Activated CD4-positive, alpha-beta T cell treated with anti-CD3 and anti-CD28 coated beads, Interleukin-2, Interleukin-4, amounts not matched to agents 100 ng/mL and 50 ng/mL, durations not matched to agents 16 hours and 8 hours (primary cell): ENCODE data around the gene PCBP1.
"Not testable (repeated sequence)": the region's sequence is repeated elsewhere in the genome, so short reads cannot be mapped to it uniquely, and the experiment has no call there.

Source experiments
- DNase-seq: peaks from one replicate; pipeline ENCODE4 v3.0.0-alpha.2; 2020; ENCODE audit warnings: low spot score

The PCBP1 gene

DNA sequence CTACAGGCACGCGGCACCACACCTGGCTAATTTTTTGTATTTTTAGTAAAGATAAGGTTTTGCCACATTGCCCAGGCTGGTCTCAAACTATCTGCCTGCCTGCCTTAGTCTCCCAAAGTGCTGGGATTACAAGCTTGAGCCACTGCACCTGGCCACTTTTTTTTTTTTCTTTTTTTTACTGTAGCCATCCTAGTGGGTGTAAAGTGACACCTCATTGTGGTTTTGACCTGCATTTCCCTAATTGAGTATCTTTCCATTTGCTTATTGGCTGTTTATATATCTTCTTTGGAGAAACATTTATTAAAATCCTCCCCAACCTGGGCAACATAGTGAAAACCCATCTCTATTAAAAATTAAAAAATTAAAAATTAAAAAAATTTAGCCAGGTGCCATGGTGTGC, 12.0 kb downstream of the PCBP1 start:
- DNase-seq, result no peak

DNA sequence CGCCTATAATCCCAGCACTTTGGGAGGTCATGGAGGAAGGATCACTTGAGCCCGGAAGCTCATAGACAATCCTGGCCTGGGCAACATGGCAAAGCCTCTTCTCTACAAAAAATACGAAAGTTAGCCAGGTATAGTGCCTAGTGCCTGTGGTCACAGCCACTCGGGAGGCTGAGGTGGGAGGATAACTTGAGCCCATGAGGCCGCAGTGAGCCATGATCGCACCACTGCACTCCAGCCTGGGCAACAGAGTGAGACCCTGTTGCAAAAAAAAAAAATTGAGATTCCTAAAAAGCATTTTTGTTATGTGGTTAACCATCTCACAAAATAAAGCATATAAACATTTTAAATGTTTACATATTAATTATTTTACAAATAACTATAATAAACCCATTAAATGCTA, 13.9 kb downstream of the PCBP1 start:
- no peak for DNase-seq

DNA sequence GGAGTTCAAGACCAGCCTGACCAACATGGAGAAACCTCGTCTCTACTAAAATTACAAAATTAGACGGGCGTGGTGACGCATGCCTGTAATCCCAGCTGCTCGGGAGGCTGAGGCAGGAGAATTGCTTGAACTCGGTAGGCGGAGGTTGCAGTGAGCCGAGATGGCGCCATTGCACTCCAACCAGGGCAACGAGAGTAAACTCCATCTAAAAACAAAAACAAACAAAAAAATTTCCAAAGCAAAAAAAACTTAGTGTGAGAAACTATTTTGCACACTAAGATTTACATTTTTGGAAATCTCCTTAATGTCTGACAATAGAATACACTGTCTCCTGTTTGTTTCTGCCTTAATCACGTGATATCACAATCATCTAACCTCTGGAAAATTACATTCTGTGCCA, 14.4 kb downstream of the PCBP1 start:
- not testable (repeated sequence) for DNase-seq

DNA sequence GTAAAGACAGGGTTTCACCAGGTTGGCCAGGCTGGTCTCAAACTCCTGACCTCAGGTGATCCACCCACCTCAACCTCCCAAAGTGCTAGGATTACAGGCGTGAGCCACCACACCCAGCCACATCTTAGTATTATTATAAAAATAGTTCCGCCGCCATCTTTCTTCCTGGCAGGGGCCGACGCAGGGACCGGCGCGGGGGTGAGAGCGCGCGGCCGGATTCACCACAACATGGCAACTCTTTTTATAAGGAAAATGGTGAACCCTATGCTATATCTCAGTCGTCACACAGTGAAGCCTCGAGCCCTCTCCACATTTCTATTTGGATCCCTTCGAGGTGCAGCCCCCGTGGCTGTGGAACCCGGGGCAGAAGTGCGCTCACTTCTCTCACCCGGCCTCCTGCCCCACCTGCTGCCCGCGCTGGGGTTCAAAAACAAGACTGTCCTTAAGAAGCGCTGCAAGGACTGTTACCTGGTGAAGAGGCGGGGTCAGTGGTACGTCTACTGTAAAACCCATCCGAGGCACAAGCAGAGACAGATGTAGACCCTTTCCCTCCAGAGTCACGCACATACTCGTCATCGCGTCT, 15.1 kb downstream of the PCBP1 start:
- DNase-seq, result not testable (repeated sequence)

DNA sequence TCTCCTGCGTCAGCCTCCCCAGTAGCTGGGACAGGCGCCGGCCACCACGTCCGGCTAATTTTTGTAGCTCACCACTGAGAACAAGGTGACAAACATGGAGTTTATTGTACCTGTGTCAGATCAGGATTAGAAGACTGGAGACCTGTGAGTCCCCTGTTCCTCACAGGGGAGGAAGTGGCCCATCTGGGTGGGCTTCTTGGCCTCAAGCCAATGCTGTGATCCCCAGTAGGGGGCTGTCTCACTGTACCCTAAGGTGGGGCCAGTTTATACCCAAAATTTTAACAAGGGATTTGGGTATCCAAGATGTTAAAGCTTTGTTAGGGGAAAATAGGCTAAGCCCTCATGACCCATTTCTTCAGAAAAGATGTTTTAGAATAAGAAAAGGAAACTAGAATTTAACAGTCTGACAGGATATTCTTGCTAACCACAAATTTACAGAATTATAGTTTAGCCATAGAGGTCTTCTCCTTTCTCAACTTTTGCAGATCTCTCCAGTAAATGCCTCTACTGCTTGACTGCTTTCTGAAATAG, 16.3 kb downstream of the PCBP1 start:
- DNase-seq, result no peak

DNA sequence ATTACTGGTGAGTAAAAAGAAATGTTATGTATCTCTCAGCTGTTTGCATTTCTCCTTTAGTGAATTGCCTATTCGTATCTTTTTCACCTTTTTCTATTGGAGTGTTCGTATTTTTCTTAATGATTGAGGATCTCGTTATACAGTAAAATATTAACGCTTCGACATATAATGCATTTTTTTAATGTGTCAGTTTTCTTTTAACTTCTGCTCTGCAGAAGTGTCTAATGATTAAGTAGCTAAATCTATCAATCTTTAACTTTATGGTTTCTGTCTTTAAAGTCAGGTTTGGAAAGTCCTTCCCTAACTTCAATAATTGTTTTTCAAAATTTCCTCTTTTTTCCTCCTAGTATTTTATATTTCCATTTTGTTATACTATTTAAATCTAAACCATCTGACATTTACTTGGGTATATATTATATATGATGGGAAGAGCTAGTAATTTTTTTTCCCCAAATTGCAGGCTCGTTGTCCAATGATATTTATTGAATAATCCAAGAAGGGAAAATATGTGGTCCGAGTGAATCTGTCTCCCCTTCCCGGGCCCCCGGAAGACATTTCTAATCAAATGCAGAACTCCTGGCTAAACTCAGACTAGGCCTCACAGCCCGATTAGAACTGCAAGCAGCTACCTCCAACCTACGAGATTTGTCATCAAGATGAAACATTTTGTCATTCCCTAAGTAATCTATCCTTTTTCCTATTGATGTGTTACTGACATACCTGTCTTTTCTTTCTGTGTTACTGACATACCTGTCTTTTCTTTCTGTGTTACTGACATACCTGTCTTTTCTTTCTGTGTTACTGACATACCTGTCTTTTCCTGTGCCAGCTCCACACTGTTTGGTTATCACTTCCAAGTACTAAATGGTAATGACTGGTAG, 17.2 kb downstream of the PCBP1 start:
- no peak for DNase-seq

DNA sequence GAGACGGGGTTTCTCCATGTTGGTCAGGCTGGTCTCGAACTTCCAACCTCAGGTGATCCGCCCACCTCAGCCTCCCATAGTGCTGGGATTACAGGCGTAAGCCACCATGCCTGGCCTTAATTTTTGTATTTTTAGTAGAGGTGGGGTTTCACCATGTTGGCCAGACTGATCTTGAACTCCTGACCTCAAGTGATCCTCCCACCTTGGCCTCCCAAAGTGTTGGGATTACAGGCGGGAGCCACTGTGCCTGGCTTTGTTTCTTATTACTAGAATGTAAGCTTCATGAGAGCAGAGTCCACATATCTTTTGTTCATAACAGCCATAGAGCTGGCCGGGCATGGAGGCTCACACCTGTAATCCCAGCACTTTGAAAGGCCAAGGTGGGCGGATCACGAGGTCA, 18.9 kb downstream of the PCBP1 start:
- DNase-seq, result not testable (repeated sequence)

DNA sequence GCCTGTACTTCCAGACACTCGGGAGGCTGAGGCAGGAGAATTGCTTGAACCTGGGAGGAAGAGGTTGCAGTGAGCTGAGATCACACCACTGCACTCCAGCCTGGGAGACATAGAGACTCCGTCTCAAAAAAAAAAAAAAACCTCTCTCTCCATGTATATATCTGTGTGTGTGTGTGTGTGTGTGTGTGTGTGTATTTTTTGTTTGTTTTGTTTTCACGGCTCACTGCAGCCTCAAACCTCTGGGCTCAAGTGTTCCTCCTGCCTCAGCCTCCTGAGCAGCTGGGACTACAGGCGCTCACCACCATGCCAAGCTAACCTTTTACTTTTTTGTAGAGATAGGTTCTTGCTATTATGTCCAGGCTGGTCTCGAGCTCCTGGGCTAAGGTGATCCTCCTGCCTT, 23.1 kb downstream of the PCBP1 start:
- DNase-seq, result not testable (repeated sequence)

DNA sequence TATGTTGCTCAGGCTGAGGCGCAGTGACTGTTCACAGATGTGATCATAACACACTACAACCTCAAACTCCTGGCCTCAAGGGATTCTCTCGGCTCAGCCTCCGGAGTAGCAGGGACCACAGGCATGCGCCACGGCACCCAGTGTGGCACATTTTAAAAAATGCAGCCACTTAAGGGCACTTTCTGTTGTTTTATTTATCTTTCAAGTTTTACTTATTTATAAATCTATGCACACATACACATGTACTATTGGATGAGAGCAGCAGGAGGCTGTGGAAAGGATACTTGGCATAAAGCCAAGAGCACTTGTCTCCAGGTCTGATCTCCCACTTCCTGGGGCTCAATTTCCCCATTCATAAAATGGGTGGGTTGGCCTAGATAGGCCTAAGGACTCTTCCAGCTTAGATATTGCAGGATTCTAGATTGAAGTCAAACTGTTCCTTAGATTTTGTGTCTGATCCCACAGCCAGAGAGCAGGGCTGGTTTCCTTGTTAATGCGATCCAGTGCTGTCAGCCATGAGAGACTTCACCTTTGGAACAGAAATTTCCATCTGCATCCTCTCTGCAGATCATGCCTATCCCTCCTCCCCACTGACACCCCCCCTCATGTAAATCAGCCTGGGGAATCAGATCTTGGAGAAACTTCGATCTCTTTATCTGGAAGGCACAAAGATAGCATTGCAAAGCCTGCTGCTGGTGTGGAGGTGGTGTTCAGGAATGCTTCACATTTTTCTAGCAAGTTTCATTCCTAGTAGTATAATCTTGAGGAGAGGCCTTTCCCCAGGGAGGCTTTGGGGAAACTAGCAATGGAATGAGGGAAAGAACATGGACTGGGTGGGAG, 24.7 kb downstream of the PCBP1 start:
- DNase-seq, result no peak

DNA sequence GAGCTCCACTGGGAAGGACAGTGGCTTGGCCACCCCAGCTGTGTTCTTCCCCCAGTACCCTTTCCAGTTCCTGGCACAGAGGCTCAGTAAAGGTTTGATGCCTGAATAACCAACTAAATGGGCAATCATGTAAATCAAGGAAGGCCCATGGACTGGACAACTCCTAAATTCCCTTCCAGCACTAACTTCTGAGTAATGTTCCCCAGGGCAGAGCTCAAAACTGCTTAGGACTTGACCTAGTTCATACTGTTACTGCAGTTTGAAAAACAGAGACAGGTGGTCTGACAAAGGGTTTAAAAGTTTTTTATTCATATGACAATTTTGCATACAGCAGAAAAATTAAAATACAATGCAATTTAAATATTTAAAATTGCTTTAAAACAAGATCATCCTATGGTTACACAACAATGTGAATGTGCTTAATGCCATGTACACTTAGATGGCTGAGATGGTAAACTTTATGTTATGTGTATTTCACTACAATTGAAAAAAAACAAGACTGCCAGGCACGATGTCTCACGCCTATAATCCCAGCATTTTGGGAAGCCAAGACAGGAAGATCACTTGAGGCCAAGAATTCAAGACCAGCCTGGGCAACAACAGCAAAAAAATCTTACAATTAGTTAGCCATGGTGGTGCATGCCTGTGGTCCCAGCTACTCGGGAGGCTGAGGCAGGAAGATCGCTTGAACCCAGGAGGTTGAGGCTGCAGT, 26.2 kb downstream of the PCBP1 start:
- no peak for DNase-seq

DNA sequence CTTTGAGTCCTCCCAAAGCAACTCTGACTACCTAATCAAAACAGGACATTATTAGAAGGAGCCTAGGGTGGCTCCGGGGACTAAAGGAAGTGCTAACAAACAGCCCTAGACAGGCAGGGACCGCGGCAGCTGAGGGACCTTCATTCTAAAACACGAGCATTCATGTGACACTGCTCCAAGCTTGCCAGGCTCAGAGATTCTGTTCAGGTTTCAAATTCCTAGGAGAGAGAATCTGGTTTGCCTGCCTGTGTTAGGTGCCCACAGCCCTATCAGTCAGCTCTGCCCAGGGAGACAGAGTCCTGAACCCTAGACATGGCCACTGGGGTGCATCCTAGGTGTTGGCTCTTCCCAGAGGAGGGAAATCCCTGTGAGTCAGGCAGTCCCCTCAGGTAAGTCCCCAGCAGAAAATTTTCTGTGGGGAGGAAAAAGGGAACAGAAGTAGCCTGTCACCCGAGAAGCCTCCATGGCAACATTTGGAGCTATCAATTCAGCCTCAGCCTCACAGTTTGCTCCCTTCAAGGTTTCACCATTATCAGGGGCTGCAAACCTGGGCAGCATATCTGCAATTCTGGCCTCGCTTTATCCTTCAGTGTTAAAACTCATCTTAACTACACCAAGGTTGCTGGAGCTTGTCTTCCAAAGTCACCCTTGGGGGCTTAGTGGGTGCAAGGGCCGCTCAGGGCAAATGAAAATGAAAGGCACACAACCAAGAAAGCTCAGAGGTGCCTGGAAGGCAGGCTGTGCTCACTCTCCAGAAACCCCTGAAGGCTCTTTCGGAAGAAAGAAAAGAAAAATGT, 28.6 kb downstream of the PCBP1 start:
- no peak for DNase-seq

DNA sequence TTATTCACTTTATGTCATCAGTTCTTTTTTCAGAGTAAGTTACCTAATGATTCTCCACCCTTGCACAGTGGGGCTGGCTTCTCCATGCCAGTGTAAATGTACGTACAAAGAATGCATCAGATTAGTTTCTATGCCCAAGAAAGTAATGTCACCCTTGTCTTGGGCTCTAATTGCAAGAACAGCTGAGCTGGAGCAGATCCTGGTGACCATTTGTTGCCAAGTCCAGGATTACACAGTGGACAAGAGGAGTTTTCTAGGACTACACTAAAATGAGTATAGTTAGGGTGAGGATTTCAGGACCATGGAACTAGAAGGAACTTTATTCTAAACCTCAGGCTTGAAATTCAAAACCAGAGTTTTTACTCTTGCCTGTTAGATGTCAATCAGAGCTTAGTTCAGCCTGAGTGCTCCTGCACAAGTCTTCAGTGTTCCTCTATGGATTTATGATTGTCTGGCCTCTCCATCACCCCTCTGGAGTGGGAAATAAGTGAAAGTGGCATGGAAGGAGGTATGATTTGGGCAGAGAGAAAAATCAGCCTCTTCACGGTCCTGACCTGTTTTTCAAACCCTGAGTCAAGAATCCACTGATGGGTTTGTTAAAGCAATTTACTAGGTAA, 29.8 kb downstream of the PCBP1 start:
- no peak for DNase-seq

DNA sequence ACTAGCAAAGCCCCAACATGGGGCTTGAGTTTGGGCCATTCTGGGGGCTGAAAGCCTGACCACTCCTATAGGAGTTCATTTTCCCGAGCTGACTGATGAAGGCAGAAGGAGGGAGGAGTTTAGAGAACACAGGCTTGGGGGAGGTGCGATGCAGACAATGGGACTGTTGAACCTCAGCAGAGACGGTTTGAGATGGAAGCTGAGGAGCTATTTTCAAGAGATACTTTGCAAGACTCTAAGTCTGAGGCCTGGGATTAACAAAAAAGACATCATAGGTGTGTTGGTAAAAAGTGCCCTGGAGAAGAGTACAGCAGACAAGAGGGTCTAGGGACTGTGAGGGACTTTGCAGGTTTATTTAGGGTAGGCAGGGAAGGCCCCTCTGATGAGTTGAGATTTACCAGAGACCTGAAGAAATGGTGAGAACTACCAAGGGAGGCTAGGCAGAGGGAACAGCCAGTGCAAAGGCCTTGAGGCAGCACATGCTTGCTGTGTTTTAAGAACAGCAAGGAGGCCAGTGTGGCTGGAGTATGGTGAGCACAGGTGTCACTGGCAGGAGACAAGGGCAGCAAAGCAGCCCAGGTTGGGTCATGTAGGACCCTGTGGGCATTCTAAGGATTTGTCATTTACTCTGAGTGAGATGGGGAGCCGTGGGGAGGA, 31.6 kb downstream of the PCBP1 start:
- DNase-seq, result no peak

DNA sequence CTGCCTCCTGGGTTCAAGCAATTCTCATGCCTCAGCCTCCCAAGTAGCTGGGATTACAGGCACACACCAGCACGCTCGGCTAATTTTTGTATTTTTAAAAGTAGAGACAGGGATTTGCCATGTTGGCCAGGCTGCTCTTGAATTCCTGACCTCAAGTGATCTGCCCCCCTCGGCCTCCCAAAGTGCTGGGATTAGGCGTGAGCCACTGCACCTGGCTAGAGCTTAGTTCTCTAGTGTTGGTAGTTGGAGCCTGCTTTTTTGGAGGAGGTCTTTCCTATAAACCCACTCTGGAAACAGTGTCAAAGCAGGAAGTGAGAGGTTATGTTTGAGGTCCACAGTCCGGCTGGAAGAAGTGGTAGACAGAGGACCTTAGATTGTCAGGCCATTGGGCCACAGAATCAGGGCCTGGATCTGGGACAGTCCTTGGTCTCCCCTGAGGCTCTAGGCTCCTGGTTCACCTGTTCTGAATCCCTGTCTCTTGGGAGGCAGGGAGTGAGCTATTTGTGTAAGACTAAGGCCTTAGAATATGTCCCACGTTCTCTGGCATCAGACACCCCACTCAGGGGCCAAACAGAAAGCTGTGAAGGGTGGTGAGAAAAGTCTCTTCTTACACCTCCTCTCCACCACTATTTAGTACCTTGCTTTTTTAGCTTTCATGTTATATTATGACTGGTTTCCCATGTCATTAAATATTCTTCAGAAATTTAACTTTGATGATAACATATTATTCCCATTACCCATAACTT, 34.5 kb downstream of the PCBP1 start:
- no peak for DNase-seq

DNA sequence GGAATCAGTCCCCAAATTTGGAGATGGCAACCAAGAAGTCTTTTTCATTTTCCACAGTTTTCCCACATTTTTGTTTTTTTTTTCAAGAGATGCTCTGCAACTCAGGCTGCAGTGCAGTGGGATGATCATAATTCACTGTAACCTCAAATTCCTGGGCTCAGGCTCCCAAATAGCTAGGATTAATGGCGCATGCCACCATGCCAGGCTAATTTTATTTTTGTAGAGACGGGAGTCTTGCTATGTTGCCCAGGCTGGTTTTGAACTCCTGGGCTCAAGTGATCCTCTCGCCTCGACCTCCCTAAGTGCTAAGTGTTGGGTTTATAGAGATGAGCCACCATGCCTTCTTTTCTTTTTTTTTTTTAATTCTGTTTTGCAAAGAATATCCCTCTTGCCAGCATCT, 35.2 kb downstream of the PCBP1 start:
- DNase-seq, result no peak

DNA sequence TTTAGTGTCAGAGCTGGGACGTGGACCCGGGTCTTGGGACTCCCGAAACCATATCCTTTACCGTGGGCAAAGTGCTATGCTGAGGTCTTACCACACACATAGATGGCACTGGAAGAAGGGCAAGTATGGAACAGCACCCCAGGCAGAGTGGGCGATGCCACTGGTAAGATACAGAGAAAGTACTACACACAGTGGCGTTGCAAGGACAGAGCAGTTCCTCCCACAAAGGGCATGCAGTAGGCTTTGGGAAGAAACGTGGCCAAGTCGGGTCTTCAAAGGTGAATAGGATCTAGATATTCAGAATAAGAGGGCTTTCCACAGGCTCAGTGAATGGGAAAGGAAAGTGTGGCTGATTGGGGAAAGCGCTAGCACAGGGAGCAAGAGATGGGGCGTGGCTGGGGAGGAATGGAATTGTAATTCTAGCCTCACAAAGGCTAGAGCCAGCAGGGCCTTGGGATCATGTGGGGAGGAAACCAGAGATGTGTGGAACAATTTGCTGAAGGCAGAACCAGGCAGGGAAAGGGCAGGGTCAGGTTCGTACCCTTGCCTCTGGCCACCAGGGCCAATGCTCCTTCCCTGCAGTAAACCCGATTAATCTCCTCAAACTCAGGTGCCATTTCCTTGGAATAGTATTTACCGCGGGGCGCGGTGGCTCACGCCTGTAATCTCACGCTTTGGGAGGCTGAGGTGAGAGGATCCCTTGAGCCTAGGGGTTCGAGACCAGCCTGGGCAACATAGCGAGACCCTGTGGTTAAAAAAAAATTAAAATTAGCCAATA, 36.0 kb downstream of the PCBP1 start:
- DNase-seq, result no peak

DNA sequence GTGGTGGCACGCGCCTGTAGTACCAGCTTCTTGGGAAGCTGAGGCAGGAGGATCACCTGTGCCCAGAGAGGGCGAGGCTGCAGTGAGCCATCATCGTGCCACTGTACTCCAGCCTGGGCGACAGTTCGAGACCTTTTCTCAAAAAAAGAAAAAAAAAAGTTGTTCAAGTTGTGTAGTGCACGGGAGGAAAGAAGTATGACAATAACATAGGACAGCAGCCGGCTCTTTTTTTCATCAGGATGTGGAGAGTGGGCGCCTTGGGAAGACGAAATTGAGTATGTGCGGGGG, 36.5 kb downstream of the PCBP1 start:
- no peak for DNase-seq

DNA sequence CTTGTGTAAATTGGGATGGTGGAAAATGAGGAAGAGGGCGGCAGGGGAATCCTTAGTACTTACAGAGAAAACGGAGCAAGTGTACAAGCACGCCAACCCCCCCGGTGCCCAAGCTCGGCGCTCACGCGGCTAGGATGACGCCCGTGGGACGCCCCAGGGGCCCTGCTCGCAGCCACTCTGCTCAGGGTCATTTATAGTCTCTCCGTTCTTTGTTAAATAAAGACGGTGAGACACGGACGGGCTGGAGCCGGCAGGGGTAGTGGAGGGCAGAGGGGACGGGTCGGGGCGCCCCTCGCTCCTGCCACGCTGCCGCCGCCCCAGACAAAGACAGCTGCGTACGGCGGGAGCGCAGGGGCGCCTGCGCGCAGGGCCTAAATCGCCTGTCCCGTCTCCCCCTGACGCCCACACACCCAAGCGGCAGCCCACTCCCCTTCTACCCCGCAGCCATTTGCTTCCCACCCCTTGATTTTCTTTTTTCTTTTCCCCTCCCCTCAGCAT, 37.8 kb downstream of the PCBP1 start:
- no peak for DNase-seq

DNA sequence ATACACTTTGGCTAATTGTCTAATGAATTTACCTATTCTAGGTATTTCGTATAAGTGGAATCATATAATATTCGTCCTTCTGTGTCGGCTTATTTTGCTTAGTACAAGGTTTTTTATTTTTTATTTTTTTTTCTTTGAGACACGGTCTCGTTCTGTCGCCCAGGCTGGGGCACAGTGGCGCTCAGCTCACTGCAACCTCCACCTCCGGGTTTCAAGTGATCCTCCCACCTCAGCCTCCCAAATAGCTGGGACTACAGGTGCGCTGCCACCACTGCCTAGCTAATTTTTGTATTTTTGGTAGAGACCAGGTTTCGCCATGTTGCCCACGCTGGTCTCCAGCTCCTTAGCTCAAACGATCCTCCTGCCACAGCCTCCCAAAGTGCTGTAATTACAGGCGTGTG, 38.2 kb downstream of the PCBP1 start:
- no peak for DNase-seq
